Measurements from ENCODE around the gene CAVIN4. TPM values are rescaled to one million over a fixed set of nuclear protein-coding genes. Genes with fewer than 3 reads are reported as not detected.

Gene CAVIN4
- total RNA-seq, 1 experiment from 2014 or later = 1.3 TPM

- Histone ChIP-seq H3K4me2 (no peak overlapping the region), H3K27ac (no peak overlapping the region), H3K27me3 (ENCODE audit: insufficient read depth, low read depth) (no peaks in the 10 kb centered on the region), H2AFZ (no peak overlapping the region), H3K4me3 (no peak overlapping the region), H3F3A (ENCODE audit: insufficient read depth, low read depth) (peaks cover 6% of the 10 kb centered on the region; the same call in 1 of the 2 replicates), H3K4me1 (replicated peaks; ENCODE audit: insufficient read depth) (peaks cover 5% of the 10 kb centered on the region), H3K36me3 (ENCODE audit: low read depth) (no peaks in the 10 kb centered on the region), H3K9me2 (ENCODE audit: insufficient read depth) (no peaks in the 10 kb centered on the region), H4K20me1 (ENCODE audit: insufficient read depth) (no peaks in the 10 kb centered on the region), H3K79me2 (ENCODE audit: low read depth) (no peaks in the 10 kb centered on the region), H3K9me3 (ENCODE audit: insufficient read depth, low read depth) (no peaks in the 10 kb centered on the region)
- no TSS peak for BruUV-seq (replicated peaks)
- intact Hi-C loops (cut with micrococcal nuclease; ENCODE audit: unreplicated experiment) = no loop called here
- TF ChIP-seq EZH2 (IDR thresholded peaks at IDR 0.05; ENCODE audit: low read depth) (no peak), CTCF (conservative IDR thresholded peaks at IDR 0.05) (no peak)
- POLR2A ChIA-PET (ENCODE audit: unreplicated experiment) = no interaction called here
- DNase-seq = no peak
- CTCF ChIA-PET = interaction anchor here (0.9 kb wide), 1 partner anchor 75 kb away, joined by 3 read pairs; no protein-coding TSS in a partner anchor
Observed at GRCh38 chr9:100581081-100581480, 3.2 kb downstream of the CAVIN4 start.

- Histone ChIP-seq H4K20me1 (ENCODE audit: insufficient read depth) (no peaks in the 10 kb centered on the region), H3K36me3 (ENCODE audit: low read depth) (no peaks in the 10 kb centered on the region), H3K79me2 (ENCODE audit: low read depth) (no peaks in the 10 kb centered on the region), H3K4me2 (no peak overlapping the region), H3K4me1 (replicated peaks; ENCODE audit: insufficient read depth) (no peaks in the 10 kb centered on the region), H3K27me3 (ENCODE audit: insufficient read depth, low read depth) (no peaks in the 10 kb centered on the region), H3K27ac (no peak overlapping the region), H3K4me3 (no peak overlapping the region), H3F3A (ENCODE audit: insufficient read depth, low read depth) (0 out of 2 replicates have a peak, but pooled peaks cover under 1% of the 10 kb centered on the region), H3K9me3 (ENCODE audit: insufficient read depth, low read depth) (no peaks in the 10 kb centered on the region), H3K9me2 (ENCODE audit: insufficient read depth) (no peaks in the 10 kb centered on the region), H2AFZ (no peak overlapping the region)
- intact Hi-C loops (cut with micrococcal nuclease; ENCODE audit: unreplicated experiment) = no loop called here
- TF ChIP-seq EZH2 (IDR thresholded peaks at IDR 0.05; ENCODE audit: low read depth) (no peak), CTCF (conservative IDR thresholded peaks at IDR 0.05) (no peak)
- no TSS peak for BruUV-seq (replicated peaks)
- DNase-seq = no peak
- CTCF ChIA-PET = interaction anchor here (0.9 kb wide), 1 partner anchor 76 kb away, joined by 3 read pairs; no protein-coding TSS in a partner anchor
- POLR2A ChIA-PET (ENCODE audit: unreplicated experiment) = no interaction called here
Observed at GRCh38 chr9:100581661-100582060, 3.8 kb downstream of the CAVIN4 start.

- H3K4me3 ChIP-seq = no peak overlapping the region
- TF ChIP-seq EZH2 (IDR thresholded peaks at IDR 0.05; ENCODE audit: low read depth) (no peak), CTCF (conservative IDR thresholded peaks at IDR 0.05) (no peak)
- BruUV-seq (replicated peaks) = no TSS peak
- H3F3A ChIP-seq (ENCODE audit: insufficient read depth, low read depth) = peaks cover 12% of the 10 kb centered on the region; the same call in 1 of the 2 replicates
- H4K20me1 ChIP-seq (ENCODE audit: insufficient read depth) = no peaks in the 10 kb centered on the region
- H3K4me2 ChIP-seq = no peak overlapping the region
- intact Hi-C loops (cut with micrococcal nuclease; ENCODE audit: unreplicated experiment) = no loop called here
- no peaks in the 10 kb centered on the region for H3K9me2 ChIP-seq (ENCODE audit: insufficient read depth)
- DNase-seq = no peak
- POLR2A ChIA-PET (ENCODE audit: unreplicated experiment) = no interaction called here
- CTCF ChIA-PET = no interaction called here
- peaks cover 13% of the 10 kb centered on the region for H3K4me1 ChIP-seq (replicated peaks; ENCODE audit: insufficient read depth)
- no peak overlapping the region for H3K27ac ChIP-seq
- H3K9me3 ChIP-seq (ENCODE audit: insufficient read depth, low read depth) = 0 out of 2 replicates have a peak, but pooled peaks cover 5% of the 10 kb centered on the region
- no peaks in the 10 kb centered on the region for H3K27me3 ChIP-seq (ENCODE audit: insufficient read depth, low read depth)
- no peaks in the 10 kb centered on the region for H3K79me2 ChIP-seq (ENCODE audit: low read depth)
- no peak overlapping the region for H2AFZ ChIP-seq
- no peaks in the 10 kb centered on the region for H3K36me3 ChIP-seq (ENCODE audit: low read depth)
Observed at GRCh38 chr9:100583014-100583802, 5.3 kb downstream of the CAVIN4 start.
